Skeletal muscle cell (primary cell): Measurements from ENCODE around the gene IGF2BP2.
"Not testable (repeated sequence)": the region's sequence is repeated elsewhere in the genome, so short reads cannot be mapped to it uniquely, and the experiment has no call there.

Experiments used
- DNase-seq: peaks from one replicate; pipeline ENCODE4 v3.0.0-alpha.2; 2010; ENCODE audit warnings: low read depth
- H3K4me3 ChIP-seq: 2 replicates; pipeline ENCODE4 v1.5.1; 2011; ENCODE audit warnings: low read depth, mild to moderate bottlenecking, control low read depth, low read length, moderate library complexity

IGF2BP2 gene

DNA sequence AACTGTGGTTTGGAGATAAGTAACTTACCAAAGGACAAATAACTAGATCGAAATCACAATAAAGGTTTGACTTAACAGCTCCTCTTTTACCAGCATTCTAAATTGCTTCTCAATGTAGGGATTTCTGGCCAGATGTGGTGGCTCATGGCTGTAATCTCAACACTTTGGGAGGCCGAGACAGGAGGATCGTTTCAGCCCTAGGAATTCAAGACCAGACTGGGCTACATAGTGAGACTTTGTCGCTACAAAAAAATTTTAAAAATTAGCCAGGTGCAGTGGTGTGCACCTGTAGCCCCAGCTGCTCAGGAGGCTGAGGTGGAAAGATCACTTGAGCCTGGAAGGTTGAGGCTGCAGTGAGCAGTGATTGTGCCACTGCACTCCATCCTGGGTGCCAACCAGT is 17.4 kb upstream of the IGF2BP2 start:
- DNase-seq = no peak
- no peak overlapping the region for H3K4me3 ChIP-seq

GRCh38 chr3:185838417-185838989 is 13.7 kb upstream of the IGF2BP2 start:
- not testable (repeated sequence) for DNase-seq, H3K4me3 ChIP-seq

- DNase-seq = no peak
Observed at GRCh38 chr3:185837414-185837813, 12.6 kb upstream of the IGF2BP2 start.

GRCh38 chr3:185831990-185832389 is 7.1 kb upstream of the IGF2BP2 start:
- H3K4me3 ChIP-seq = no peak overlapping the region
- no peak for DNase-seq

More at GRCh38 chr3:185837414-185837813, 12.6 kb upstream of the IGF2BP2 start:
- no peak overlapping the region for H3K4me3 ChIP-seq

DNA sequence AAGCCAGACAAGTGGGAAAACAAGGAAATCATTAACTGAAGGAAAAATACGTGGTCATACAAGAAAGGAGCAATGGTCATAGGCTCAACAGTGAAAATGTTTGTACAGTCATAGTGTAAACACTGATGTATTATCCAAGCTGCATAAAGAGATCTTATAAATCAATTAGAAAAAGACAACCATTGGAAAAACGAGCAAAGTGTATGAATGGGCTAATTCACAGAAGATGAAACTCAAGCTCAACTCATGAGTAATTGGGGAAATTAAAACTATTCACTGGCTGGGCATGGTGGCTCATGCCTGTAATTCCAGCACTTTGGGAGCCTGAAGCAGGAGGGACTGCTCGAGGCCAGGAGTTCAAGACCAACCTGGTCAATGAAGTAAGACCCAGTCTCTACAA is 6.4 kb upstream of the IGF2BP2 start:
- DNase-seq = no peak

DNA sequence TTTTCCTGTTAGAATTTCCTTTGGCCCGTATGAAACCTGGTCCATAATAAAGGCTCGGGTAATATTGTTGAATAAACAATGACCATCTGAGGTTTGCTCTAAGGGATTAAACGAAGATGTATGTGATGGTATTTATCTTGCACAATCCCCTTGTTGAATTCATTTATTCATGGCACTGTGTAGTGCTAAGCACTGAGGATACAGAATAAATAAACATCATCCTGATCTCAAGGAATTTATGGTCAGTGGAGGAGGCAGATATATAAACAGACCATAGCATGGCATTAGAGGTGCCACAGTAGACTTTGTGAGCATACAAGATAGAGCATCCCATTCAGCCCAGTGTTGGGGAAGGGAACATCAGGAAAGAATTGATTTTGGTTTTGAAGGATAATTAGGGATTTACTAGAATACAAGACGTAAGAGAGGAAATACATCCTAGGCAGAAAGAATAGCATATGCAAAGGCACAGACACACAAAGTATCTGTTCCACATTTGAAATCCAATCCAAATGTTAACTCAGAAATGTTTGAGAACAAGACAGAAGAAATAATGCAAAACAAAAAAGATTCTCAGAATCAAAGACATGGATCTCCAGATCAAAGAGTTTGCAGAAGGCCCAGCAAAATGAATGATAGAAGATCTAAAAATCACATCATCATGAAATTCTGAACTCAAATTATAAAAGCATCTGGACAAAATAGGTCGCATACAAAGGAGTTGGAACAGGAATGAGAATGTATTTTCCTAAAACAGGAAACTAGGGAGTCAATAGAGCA is 5.4 kb upstream of the IGF2BP2 start:
- DNase-seq = no peak
- no peak overlapping the region for H3K4me3 ChIP-seq

More for the DNA sequence above, 6.4 kb upstream of the IGF2BP2 start:
- H3K4me3 ChIP-seq = no peak overlapping the region

- no peak for DNase-seq
- no peak overlapping the region for H3K4me3 ChIP-seq
Observed at GRCh38 chr3:185828755-185829154, 3.9 kb upstream of the IGF2BP2 start.

- DNase-seq = no peak
- H3K4me3 ChIP-seq = no peak overlapping the region
Observed at GRCh38 chr3:185827595-185828344, 2.9 kb upstream of the IGF2BP2 start.

- peak overlapping the region; percentile 73 for H3K4me3 ChIP-seq
- no peak for DNase-seq
Observed at GRCh38 chr3:185825639-185826481, 1.0 kb upstream of the IGF2BP2 start.

DNA sequence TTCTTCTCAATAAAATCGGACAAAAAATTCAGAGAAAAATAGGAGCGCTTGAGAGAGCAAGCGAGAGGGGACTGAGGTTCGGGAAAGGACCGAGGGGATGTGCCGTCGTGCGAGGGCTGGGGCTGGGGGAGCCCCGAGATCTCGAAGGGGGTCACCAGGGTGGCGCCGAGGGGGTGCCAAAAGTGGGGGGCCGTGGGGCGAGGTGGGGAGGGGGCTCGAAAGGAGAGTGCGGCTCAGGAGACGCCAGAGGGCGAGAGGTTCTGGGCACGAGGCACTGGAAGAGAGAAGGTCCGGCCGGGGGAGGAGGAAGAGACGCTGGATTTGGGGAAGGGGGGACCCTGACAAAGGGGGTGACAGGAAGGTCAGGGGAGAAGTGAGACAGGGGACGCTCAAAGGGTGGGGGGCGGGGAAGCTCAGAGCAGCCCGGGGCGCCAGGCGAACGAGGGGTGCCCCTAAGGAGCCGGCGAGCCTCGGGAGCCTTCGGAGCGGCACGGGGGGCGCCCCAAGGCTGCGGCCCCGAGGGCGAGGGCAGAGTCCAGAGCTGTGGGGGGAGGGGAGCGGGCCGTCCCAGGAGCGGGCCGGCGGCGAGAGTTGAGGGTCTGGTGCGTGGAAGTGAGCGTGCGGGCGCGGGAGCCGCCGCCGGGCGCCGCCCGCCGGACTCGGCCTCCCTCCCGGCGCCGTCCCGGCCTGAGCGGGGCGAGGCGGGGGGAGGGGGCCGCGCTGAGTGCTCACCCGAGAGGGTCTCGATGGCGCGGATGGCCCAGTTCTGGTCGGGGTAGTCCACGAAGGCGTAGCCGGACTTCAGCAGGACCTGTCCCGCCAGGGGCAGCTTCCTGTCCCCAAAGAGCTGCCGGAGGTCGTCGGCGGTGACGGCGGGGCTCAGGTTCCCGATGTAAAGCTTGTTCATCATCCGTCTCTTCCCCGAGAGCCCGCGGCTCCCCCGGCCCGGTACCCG is 514 bp downstream of the IGF2BP2 start:
- peak overlapping the region; percentile 83 for H3K4me3 ChIP-seq
- no peak for DNase-seq

DNA sequence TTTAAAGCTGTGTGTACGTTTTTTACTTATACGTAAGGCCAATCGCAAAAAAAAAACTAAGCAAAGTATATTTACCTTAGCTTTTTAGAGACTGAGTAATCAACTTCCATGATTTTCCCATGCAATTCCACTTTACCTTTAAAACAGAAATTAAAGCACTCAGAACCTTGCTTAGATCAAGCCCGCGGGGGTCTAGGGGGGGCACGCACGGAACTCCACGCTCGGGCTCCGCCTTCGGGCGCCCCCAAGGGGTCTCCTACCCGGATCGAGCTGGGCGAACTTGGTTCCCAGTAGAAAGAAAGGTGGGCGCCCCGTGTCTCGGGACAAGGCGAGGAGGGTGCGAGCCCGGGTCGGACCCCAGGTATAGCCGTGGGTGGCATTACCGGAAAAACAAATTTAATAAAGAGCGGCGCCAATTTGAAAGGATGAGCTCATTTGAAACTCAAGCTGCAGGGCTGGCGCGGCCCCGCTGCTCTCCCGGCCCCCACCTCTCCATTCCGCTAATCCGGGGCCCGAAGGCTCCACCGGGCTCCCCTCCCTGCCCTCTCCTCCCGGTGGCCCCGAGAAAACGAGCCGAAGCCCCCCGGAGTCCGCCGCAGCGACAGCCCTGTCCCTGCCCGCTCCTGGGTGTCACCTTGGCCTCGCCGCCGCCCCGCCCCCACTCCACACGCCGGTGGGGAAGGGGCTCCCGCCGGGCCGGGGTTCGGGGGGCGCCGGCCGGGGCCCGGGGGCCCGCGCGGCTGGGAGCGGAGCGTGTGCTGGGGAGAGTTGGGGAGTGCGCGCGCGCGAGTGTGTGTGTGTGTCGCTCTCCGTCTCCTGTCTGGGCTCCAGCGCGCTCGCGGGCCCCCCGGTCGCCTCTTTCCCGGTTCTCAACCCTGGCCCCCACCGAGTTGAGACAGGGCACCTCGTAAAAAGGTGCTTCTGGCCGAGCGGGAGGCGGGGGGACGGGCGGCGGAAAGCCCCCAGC is 1.5 kb downstream of the IGF2BP2 start:
- peak overlapping the region; percentile 83 for H3K4me3 ChIP-seq

DNA sequence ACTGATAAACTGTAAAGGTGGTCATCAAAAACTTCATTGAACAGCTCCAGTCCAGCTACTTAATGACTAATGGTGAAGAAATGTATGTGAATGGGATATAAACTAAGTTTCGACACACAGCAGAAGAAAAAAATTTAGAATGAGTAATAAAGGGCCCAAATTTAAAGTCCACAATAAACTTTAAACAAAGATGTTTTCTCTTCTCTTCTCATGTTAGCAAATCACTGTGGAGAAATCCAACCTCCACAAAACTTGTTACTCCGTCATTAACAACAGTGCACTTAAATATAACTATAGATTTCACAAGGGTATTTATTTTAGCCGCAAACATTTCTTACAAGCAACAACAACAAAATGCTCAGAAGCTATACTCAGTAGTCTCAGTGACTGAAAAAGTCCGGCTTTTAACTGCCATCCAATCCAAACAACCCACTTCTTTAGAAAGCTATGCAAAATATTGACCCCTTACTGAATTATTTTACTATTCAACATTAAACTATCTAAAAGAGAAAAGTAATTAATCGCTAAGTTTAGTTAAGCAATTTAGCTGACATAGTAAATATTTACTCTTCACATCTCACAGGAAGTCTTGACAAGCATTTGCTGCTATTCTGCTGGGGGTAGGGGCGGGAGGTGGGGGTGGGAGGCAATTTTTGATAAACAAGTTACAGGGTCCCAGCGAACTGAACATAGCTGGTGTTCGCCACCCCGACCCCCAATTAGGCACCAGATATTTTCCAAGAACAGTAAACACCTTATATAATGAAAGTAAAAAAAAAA is 2.4 kb downstream of the IGF2BP2 start:
- peak overlapping the region; percentile 83 for H3K4me3 ChIP-seq
- DNase-seq = peak; percentile 36

More for the DNA sequence above, 1.5 kb downstream of the IGF2BP2 start:
- no peak for DNase-seq

DNA sequence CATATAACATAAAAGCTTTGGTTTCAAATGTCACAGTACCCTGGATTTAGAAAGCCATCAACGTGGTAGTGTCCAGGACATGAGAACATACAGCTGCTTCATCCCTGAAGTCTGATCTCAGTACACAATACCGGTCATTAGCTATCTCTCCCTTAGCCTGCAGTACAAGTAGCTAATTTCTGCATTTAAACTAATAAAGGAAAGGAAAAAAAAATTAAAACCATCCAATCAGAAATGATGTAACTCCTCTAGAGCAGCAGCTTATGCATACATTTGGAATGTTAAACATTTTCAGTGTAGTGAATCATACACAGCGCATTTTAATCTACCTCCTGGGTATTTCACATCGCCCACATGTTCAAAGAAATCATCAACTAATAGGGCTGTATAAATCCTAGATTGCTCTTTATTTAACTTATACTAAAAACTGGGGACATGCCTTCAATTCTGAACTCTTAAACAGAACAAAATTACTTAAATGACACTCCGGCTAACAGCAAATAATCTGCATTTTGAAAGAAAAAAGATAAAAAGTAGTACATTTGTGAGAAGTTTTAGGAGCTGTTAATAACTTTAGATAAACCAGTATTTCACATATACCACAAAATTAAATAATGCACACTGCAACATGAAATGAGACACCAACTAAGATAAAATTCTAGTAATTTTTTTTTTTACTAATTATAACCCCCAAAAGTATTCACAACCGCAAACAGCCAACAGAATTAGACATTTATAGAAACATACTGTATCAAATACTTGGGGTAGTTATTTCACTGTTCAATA is 3.7 kb downstream of the IGF2BP2 start:
- peak; percentile 75 for DNase-seq
- peak overlapping the region; percentile 39 for H3K4me3 ChIP-seq

DNA sequence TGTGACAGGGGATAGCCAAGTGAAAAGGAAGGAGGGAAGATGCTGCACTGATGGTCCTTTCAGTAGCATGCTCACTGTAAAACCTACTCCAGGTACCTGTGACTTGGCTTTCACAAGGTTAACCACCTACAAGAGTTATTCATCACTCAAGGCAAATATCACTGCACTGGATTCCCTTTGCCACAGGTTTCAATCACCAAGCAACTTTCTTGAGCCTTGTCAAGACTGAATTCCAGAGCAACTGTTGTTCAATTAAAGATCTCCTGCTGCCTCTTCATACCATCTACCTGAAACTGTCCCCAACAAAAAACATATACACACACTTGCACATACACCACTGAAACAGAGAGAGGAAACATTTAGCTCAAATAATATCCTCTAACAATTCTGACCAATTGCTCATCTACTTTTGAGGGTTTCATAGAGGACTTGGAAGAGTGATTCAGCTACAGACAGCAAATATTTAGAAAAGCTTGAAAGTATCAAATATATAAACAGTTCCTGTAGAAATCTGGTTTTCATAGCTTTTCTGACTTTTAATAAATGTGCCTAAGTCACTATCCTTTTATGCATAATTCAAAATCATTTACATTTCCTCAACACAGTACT is 6.5 kb downstream of the IGF2BP2 start:
- H3K4me3 ChIP-seq = no peak overlapping the region
- no peak for DNase-seq

DNA sequence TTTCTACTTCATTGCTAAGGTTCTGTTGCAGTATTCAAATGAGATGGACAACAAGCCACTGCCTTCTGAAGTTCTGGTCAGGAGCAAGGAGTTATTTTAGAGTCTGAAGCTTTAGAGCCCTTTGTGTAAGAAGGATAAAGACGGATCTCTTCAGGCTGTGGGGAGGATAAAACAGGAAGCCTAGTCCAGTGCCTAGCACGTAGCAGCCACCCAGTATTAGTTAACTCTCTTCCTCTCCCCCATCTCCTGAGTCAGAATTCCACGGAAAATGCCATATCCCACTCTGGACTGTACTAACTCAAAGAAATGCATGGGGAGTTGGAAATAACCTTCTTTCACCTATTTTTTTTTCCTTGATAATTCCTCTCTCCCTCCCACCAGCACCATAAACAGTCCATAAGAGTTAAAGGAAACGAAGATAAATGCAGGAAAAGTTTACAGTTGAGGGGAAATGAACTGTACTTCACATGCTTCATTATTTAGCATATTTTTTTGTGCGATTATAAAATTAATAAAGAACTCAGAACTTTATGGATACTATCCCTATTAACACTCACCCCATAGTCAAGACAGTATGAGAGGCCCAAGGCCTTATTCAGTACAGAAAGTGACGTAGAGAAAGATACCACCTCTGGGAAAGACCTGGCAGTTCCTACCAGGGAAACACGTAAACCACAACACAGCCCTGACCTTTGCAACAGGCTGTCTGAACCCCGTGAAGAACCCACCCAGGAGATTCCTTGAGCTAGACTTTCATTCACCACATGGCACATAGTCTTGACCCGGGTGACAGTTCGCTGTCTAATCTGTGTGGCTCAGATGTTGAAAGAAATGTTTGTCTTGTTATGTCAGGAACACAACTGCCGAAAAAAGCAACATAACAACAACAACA is 9.2 kb downstream of the IGF2BP2 start:
- H3K4me3 ChIP-seq = no peak overlapping the region
- DNase-seq = no peak
